GM18519 (cell line): ENCODE data around the gene ARHGEF7.
A peak's percentile ranks its signal among the peaks of the same experiment; 100 is the strongest.
"Not testable (repeated sequence)": the region's sequence is repeated elsewhere in the genome, so short reads cannot be mapped to it uniquely, and the experiment has no call there.

Experiments used
- ATAC-seq: cut with Tn5 transposase; IDR thresholded peaks from one replicate; pipeline ENCODE4 v1.9.1; 2021; ENCODE audit warnings: mild to moderate bottlenecking, moderate library complexity; ENCODE audit not compliant: unreplicated experiment, low FRiP score

The ARHGEF7 gene

DNA sequence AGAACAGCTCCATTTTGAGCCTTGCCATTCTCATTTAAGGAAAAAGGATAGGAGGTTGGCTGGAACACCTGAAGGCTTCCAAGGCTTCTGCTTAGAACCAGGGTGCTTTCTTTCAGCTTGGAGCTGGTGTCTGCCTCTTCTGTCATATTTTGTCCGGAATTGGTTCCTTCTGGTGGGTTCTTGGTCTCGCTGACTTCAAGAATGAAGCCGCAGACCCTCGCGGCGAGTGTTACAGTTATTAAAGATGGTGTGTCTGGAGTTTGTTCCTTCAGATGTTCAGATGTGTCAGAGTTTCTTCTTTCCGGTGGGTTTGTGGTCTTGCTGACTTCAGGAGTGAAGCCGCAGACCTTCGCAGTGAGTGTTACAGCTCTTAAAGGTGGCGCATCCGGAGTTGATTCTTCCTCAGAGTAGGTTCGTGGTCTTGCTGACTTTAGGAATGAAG, 74.0 kb downstream of the ARHGEF7 start:
- ATAC-seq, result not testable (repeated sequence)

GRCh38 chr13:111189516-111189915, 74.4 kb downstream of the ARHGEF7 start:
- ATAC-seq, result not testable (repeated sequence)

DNA sequence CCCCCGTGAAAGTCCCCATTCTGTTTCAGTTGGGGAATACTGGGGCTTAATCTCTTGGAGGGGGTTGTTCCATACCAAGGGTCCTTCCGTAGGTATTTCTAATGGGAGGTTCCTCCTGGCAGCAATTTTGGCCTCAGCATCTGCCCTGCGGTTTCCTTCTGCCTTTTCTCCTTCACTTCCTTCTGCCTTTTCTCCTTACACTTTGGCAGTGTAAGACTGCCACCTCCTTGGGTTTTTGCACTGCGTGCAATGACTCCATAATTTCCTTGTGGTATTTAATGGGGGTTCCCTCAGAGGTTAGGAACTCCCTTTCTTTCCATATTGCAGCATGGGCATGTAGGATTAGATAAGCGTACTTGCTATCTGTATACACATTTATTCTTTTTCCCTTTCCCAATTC, 78.1 kb downstream of the ARHGEF7 start:
- not testable (repeated sequence) for ATAC-seq

GRCh38 chr13:111194651-111195050, 79.5 kb downstream of the ARHGEF7 start:
- ATAC-seq, result not testable (repeated sequence)

- ATAC-seq, result not testable (repeated sequence)
These were observed 83.7 kb downstream of the ARHGEF7 start for GRCh38 chr13:111198732-111199378.

DNA sequence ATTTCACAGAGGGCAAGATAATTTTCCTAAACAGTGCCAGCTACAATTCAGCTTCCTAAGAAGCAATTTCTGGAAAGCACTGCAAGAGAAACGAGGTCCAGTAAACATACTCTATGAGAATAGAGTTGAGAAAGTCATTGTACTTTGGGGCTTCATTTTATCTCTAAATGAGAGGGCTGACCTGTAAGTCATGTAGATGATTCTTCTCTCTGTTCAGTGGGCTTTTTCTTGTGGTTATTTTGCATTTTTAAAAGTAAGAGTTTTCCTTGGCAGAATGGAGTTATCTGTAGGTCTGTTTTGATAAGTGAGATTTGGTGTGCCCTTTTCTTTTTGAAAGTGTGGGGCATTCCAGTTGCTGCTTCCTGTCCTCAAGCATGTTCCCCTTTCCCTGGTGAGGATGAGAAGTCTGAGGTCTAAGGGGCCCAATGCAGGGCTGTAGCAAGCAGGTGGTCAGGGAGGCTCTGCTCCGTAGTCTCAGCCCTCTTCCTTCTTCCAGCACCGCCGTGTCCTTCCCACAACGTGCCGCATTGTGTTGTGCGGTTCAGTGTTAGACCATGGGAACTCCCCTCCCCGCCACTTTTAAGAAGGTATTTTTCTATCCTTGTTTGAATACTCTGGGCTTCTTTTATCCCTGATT, 86.3 kb downstream of the ARHGEF7 start:
- ATAC-seq, result no peak

- ATAC-seq, result no peak
These were observed 87.1 kb downstream of the ARHGEF7 start for GRCh38 chr13:111202156-111202621.

DNA sequence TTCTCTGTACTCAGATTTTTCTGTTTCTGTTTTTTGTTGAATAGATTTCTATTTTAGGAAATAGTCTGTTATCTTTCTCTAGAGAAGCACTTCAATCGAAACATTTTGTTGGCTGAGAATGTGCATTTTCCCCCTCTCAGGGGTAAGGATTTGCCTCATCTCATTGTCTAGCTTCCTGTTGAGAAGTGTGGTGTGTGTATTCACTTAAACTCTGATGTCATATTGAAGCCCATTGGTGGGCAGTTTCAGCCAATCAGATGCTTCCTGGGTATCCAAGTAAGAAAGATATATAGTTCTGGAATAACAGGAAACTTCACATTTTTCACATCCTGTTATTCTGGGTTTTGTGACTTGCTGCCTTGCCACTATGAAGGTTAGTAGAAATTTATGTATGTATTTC, 87.6 kb downstream of the ARHGEF7 start:
- ATAC-seq, result peak; percentile 67

DNA sequence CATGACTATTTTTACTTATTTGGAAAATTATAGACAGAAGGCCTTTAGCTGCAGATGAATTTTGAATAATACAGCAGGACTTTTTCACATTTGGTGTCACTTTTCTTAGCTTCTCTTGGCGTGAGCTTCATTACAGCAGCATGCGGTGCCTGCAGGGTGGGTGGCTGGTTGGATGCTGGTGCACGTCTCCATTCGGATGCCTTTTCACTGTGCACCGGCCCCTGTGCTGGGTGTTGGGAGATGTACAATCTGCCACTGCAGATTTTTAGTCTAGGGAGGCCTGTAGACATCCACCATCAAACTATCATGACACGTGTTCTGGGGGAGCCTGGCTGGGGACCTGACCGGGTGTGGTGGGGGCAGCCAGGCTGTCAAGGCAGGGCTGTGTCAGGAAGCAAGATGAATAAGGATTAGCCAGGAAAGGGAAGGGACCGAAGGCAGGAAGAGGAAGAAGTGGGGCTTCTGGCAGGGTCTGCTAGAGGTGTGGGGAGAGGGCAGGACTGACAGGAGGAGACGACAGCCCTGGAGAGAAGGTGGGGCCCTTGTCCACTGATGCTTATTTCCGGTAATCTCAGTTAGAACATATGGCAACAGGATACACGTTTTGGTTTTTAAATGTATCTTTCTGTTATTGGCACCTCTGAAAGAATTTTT, 88.8 kb downstream of the ARHGEF7 start:
- ATAC-seq, result no peak

DNA sequence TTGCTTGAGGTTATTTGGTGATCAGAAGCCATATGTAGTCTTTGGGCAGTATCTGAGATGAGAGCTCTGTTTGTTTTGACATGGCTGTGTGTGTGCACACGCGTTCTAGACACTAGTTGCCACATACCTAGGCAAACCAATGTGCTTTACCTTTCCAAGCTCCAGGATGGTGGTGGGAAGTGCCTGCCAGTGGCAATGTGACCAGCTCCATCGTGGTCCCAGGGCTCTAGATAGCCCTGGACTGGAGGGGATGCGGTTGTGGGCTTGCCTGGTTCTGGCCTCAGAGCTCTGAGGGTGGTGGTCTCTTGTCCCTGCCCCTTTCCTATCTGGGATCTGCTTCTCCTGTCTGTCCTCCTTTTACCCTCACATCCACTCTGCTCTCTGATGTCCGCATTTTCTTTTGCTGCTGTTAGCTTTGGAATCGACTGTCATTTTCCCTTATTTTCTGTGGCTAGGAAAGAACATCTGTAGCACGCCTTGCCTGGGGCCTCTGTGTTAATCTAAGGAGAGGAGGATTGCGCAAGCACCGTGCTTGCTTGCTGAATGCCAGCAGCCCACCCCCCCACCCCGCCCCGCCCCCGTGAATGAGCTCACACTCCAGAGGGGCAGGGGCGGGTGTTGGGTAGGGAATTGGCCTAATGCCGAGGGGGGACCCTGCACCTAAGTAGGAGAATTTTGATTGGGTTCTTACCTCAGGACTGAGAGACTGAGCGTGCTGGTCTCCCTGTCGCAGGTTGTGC, 89.5 kb downstream of the ARHGEF7 start:
- ATAC-seq, result no peak

DNA sequence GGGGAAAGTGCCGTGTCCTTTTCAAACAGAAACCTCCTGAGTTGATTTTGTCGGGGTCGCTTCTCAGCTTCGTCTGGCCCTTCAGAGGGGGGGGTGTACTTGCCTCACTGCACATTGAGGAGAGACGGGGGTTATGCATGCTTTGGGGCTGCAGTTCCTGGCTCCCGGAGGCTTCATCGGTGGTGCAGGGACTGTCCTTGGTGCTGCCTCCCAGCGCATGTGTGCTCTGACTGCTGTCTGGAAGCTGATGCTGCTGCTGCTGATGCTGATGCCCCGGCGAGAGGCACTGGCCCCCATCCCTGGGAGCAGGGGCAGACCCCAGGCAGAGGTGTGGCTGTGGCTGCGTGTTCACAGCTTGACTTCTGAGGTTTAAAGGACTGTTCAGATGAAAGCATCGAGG, 91.0 kb downstream of the ARHGEF7 start:
- ATAC-seq, result no peak

- ATAC-seq, result no peak
These were observed 94.5 kb downstream of the ARHGEF7 start for GRCh38 chr13:111209613-111210012.

- ATAC-seq, result no peak
These were observed 95.0 kb downstream of the ARHGEF7 start for GRCh38 chr13:111210091-111210490.

GRCh38 chr13:111210544-111211469, 95.7 kb downstream of the ARHGEF7 start:
- no peak for ATAC-seq

DNA sequence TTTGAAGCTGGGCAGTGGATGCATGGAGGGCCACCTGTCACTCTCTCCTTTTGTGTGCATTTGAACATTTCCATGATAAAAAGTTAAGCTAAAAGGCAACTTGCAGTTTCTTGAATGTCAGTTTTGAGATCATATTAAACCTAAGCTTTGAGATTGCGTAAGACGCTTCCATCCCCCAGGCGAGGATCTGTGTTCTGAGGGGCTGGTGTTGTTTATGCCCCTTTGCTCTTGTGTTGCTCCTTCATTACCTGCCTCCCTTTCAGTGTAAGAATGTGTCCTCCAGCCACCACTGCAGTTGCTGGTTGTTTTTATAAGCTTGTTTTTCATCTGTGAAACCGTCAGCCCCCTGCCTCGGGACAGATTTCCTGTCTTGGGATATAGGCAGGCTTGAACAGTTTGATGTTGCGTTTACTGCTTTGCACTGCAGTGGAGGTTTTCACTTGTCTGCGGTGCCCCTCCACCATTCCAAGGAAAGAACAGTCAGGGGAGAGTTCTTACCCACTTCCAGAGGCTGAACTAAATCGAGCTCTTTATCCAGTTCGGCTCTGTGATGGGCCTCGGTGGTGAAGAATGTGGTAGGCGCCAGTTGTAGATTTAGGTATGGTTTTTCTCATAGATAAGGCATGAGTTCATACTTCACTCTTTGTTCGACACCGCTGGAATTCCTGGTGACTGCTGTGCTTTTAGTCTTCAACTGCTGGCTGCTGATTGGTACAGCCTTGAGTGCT, 96.8 kb downstream of the ARHGEF7 start:
- ATAC-seq, result no peak

GRCh38 chr13:111212517-111212873, 97.4 kb downstream of the ARHGEF7 start:
- no peak for ATAC-seq

DNA sequence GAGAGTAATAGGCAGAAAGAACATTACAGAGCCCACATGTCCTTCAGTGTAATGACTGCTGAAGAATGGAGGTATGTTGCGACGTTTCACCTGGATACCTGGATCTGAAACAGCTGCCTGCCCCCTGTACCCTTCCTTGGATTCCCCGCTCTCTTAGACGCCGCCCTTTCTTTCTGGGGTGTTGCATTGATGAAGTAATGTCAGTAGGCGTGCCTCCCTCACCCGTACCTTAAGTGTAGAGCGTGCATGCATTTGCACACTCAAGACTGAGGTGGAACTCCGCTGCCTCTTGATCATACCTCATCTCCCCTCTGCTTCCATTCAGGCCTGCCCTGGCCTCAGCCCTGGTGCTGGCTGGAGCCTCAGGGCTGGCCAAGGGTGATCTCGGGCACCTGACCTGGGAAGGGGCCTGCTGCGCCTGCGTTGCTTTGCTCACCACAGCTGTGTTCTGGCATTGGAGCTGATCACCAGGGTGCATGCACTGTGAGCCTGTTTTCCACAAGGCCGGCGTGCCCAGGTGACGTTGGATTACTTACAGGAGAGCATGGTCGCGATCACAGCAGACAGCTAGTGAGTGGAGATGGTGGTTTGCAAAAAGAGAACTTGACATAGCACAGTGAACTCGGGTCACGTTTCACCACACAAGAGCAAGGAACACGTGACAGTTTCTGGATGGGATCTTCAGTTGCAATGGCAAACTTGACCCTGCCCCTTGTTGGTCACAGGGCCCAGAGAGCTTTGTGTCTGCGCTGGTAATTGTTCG, 99.0 kb downstream of the ARHGEF7 start:
- ATAC-seq, result peak; percentile 35
